ENCODE measurements around the gene RNF43.

Gene RNF43

GRCh38 chr17:58417300-58418092 is at the start of gene RNF43:
Gene RNF43, minus strand, starts transcription at chr17:58417534. Its CDS starts 1,957 bp downstream, at chr17:58415577.
- DNase-seq, result peak; percentile 72

- no peak for DNase-seq
These were observed 38.2 kb upstream of the RNF43 start for GRCh38 chr17:58455491-58455890.

GRCh38 chr17:58452738-58453137 is 35.4 kb upstream of the RNF43 start:
- DNase-seq, result no peak

GRCh38 chr17:58447039-58447975 is 30.0 kb upstream of the RNF43 start:
- DNase-seq, result peak; percentile 47

GRCh38 chr17:58446086-58446485 is 28.8 kb upstream of the RNF43 start:
- DNase-seq, result no peak

GRCh38 chr17:58436805-58437239 is 19.5 kb upstream of the RNF43 start:
- DNase-seq, result no peak

- DNase-seq, result no peak
These were observed 18.9 kb upstream of the RNF43 start for GRCh38 chr17:58436245-58436644.

GRCh38 chr17:58432806-58433573 is 15.7 kb upstream of the RNF43 start:
- DNase-seq, result no peak

- no peak for DNase-seq
These were observed 10.5 kb upstream of the RNF43 start for GRCh38 chr17:58427807-58428206.

GRCh38 chr17:58421711-58422110 is 4.4 kb upstream of the RNF43 start:
- DNase-seq, result no peak

GRCh38 chr17:58420827-58421226 is 3.5 kb upstream of the RNF43 start:
- no peak for DNase-seq

GRCh38 chr17:58416937-58417299 is 416 bp downstream of the RNF43 start:
- DNase-seq, result no peak

GRCh38 chr17:58416396-58416795 is 938 bp downstream of the RNF43 start:
- DNase-seq, result no peak

- no peak for DNase-seq
These were observed 1.8 kb downstream of the RNF43 start for GRCh38 chr17:58415371-58416055.

- DNase-seq, result no peak
These were observed 2.7 kb downstream of the RNF43 start for GRCh38 chr17:58414596-58414997.

GRCh38 chr17:58413684-58414083 is 3.6 kb downstream of the RNF43 start:
- DNase-seq, result no peak

GRCh38 chr17:58412961-58413586 is 4.3 kb downstream of the RNF43 start:
- DNase-seq, result no peak

GRCh38 chr17:58412064-58412703 is 5.2 kb downstream of the RNF43 start:
- no peak for DNase-seq

GRCh38 chr17:58411408-58411894 is 5.9 kb downstream of the RNF43 start:
- DNase-seq, result no peak

- no peak for DNase-seq
These were observed 6.5 kb downstream of the RNF43 start for GRCh38 chr17:58410714-58411407.

GRCh38 chr17:58409432-58409831 is 7.9 kb downstream of the RNF43 start:
- no peak for DNase-seq
